Measurements from ENCODE around the gene PBXIP1.
A peak's percentile ranks its signal among the peaks of the same experiment; 100 is the strongest.

PBXIP1 gene

GRCh38 chr1:154940213-154940560, 15.7 kb downstream of the PBXIP1 start:
- no peak for DNase-seq (ENCODE audit: low spot score)
- ChIA-PET POLR2A (ENCODE audit: low non-redundant PET) (no interaction called here), CTCF (interaction anchor here (0.7 kb wide), 1 partner anchor 258 kb away, joined by 3 read pairs; no protein-coding TSS in a partner anchor)
- TF ChIP-seq CTCF (conservative IDR thresholded peaks at IDR 0.05; ENCODE audit: low read depth) = no peak
- H3K27ac ChIP-seq = peak overlapping the region; percentile 98; the same call in 1 of the 2 replicates

- POLR2A ChIA-PET (ENCODE audit: low non-redundant PET) = no interaction called here
- DNase-seq (ENCODE audit: low spot score) = no peak
- TF ChIP-seq CTCF (conservative IDR thresholded peaks at IDR 0.05; ENCODE audit: low read depth) = no peak
- CTCF ChIA-PET = interaction anchor here (0.5 to 1.2 kb wide), 4 partner anchors 60 to 1566 kb away, joined by 3 to 5 read pairs (median 3); no protein-coding TSS in a partner anchor
- H3K27ac ChIP-seq = peak overlapping the region; percentile 98
These were observed 17.1 kb downstream of the PBXIP1 start for GRCh38 chr1:154938604-154939399.

GRCh38 chr1:154937988-154938386, 17.9 kb downstream of the PBXIP1 start:
- CTCF ChIA-PET = no interaction called here
- peak overlapping the region; percentile 98 for H3K27ac ChIP-seq
- POLR2A ChIA-PET (ENCODE audit: low non-redundant PET) = interaction anchor here (0.6 kb wide), 1 partner anchor 332 kb away, joined by 3 read pairs; no protein-coding TSS in a partner anchor
- DNase-seq (ENCODE audit: low spot score) = no peak
- no peak for TF ChIP-seq CTCF (conservative IDR thresholded peaks at IDR 0.05; ENCODE audit: low read depth)

- H3K27ac ChIP-seq = peak overlapping the region; percentile 98
- ChIA-PET CTCF (interaction anchor here (0.5 to 1.2 kb wide), 9 partner anchors 56 to 733 kb away, joined by 3 to 5 read pairs (median 3); no protein-coding TSS in a partner anchor), POLR2A (ENCODE audit: low non-redundant PET) (interaction anchor here (0.5 to 0.7 kb wide), 3 partner anchors 11 to 331 kb away, joined by 3 to 4 read pairs (median 3); no protein-coding TSS in a partner anchor)
- peak; percentile 20 for TF ChIP-seq CTCF (conservative IDR thresholded peaks at IDR 0.05; ENCODE audit: low read depth)
- peak; percentile 92 for DNase-seq (ENCODE audit: low spot score)
These were observed 18.6 kb downstream of the PBXIP1 start for GRCh38 chr1:154937085-154937987.

- POLR2A ChIA-PET (ENCODE audit: low non-redundant PET) = interaction anchor here (0.5 to 0.7 kb wide), 2 partner anchors 12 to 46 kb away, joined by 3 to 4 read pairs; no protein-coding TSS in a partner anchor
- H3K27ac ChIP-seq = peak within 1 kb of the TSS; percentile 98
- peak; percentile 99 for DNase-seq (ENCODE audit: low spot score)
- CTCF ChIA-PET = interaction anchor here (0.5 to 1.3 kb wide), 11 partner anchors 10 to 732 kb away, joined by 3 to 5 read pairs (median 4); no protein-coding TSS in a partner anchor
- peak; percentile 53 for TF ChIP-seq CTCF (conservative IDR thresholded peaks at IDR 0.05; ENCODE audit: low read depth)
These were observed 19.3 kb downstream of the PBXIP1 start, which contains the start of gene PMVK for GRCh38 chr1:154936555-154937084. PMVK (minus strand) TSS chr1:154936719; CDS start chr1:154936685, 34 bp downstream.
